Measurements from ENCODE around the gene TARBP2.
A peak's percentile ranks its signal among the peaks of the same experiment; 100 is the strongest.

The TARBP2 gene

DNA sequence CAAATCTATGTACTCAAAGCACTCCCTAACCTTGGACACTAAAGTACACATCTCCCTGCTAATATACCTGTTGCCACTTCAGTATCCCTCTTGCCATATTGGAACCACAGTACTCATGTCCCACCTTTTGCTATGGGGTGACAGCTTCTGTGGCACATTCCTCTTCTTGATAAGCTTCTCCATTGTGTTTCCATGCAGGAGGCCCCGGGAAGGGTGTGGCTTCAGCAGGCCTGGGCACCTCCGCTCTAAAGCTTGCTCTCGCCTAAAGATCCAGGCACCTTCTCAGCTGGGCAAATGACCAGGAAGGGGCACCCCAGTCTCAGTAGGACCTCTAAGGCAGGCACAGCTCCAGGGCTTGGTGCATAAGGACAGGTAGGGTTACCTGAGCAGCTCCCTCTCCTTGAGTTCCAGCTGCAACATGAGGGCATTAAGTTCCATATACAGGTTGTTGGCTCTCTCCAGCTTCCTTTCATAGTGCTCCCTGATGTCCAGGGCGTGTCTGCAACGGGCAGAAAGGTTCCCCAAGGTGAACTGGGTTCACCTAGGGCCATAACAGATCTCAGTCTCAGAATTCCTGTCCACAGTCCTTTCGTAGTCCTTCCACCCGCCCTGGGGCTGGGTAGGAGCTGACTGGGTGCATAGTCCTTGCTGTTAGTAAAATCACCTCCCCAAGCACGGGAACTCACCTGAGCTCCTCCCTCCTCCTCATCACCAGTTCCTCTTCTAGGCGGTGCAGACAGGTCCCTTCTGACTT is 17.7 kb upstream of the TARBP2 start:
- peak; percentile 42 for DNase-seq (ENCODE audit: low read depth)
- H3K4me3 ChIP-seq (ENCODE audit: low read depth, low read length) = no peak overlapping the region
- TF ChIP-seq, protein P1, sequence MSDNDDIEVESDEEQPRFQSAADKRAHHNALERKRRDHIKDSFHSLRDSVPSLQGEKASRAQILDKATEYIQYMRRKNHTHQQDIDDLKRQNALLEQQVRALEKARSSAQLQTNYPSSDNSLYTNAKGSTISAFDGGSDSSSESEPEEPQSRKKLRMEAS (IDR thresholded peaks at IDR 0.05; ENCODE audit: low read depth, low read length) = no peak
- peak; percentile 7 for TF ChIP-seq POLR2A (IDR thresholded peaks at IDR 0.05; ENCODE audit: extremely low read depth, insufficient read length)

DNA sequence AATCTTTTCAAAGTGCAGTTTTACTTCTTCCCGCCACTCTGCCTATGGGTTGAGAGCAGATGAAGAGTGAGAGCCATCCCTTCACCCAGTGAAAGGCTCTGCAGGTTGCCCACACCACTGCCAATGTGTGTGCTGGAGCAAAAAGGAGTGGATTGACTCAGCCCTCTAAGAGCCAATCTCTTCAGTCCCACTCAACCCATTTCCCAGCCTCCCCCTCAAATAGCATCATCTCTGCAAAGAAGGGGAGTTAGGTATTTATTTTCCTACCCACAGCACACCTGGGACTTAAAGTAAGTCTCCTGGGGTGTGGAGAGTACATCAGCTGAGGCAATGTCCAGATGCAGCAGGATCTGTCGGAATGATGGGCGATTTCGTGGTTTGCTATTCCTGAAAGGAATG is 17.1 kb upstream of the TARBP2 start:
- H3K4me3 ChIP-seq (ENCODE audit: low read depth, low read length) = no peak overlapping the region
- TF ChIP-seq MYC (IDR thresholded peaks at IDR 0.05; ENCODE audit: low read depth, low read length) (no peak), POLR2A (IDR thresholded peaks at IDR 0.05; ENCODE audit: extremely low read depth, insufficient read length) (no peak)
- TF ChIP-seq, protein P1 (IDR thresholded peaks at IDR 0.05; ENCODE audit: low read depth, low read length) = no peak
- TF ChIP-seq, protein P2, sequence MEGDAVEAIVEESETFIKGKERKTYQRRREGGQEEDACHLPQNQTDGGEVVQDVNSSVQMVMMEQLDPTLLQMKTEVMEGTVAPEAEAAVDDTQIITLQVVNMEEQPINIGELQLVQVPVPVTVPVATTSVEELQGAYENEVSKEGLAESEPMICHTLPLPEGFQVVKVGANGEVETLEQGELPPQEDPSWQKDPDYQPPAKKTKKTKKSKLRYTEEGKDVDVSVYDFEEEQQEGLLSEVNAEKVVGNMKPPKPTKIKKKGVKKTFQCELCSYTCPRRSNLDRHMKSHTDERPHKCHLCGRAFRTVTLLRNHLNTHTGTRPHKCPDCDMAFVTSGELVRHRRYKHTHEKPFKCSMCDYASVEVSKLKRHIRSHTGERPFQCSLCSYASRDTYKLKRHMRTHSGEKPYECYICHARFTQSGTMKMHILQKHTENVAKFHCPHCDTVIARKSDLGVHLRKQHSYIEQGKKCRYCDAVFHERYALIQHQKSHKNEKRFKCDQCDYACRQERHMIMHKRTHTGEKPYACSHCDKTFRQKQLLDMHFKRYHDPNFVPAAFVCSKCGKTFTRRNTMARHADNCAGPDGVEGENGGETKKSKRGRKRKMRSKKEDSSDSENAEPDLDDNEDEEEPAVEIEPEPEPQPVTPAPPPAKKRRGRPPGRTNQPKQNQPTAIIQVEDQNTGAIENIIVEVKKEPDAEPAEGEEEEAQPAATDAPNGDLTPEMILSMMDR (IDR thresholded peaks at IDR 0.05; ENCODE audit: low read depth, low read length) = no peak
- DNase-seq (ENCODE audit: low read depth) = peak; percentile 31

DNA sequence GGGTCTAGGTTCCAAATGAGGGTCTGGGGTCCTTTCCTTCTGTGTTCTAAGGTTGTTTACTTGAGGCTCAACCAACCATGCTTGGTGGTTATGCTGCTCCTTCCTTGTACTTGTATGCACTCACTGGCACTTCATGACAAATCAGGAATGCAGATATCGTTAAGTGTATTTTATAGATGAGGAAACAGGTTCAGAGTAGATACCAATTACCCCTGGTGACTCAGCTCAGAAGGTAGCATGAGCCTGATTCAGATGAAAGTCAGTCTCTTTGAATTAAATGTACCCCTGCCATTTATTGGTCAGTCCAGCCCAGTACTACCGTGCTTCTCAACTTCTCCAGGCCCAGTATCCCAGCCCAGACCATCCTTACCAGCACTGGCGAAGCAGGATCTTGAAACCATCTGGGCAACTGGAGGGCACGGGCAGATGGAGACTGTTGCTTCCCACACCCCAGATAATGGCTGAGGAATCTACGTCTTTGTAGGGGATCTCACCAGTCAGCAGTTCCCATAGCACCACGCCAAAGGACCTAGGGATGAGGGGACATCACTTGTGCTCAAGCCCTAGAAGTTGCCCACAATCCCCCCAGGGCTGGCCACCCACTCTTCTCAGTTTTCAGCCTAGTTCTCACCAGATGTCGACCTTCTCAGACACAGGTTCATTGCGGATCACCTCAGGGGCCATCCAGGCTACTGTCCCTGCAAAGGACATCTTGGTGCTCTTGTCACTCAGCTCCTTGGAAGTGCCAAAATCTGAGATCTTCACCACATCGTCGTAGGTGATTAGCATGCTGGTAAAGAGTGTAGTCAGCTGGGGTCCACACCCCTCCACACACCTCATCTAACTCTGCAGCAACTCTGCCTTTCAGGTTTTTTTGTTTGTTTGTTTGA is 16.2 kb upstream of the TARBP2 start:
- H3K4me3 ChIP-seq (ENCODE audit: low read depth, low read length) = no peak overlapping the region
- no peak for TF ChIP-seq MYC (IDR thresholded peaks at IDR 0.05; ENCODE audit: low read depth, low read length)
- no peak for TF ChIP-seq POLR2A (IDR thresholded peaks at IDR 0.05; ENCODE audit: extremely low read depth, insufficient read length)
- TF ChIP-seq, protein P1 (IDR thresholded peaks at IDR 0.05; ENCODE audit: low read depth, low read length) = no peak
- TF ChIP-seq, protein P2 (IDR thresholded peaks at IDR 0.05; ENCODE audit: low read depth, low read length) = no peak
- no peak for DNase-seq (ENCODE audit: low read depth)

DNA sequence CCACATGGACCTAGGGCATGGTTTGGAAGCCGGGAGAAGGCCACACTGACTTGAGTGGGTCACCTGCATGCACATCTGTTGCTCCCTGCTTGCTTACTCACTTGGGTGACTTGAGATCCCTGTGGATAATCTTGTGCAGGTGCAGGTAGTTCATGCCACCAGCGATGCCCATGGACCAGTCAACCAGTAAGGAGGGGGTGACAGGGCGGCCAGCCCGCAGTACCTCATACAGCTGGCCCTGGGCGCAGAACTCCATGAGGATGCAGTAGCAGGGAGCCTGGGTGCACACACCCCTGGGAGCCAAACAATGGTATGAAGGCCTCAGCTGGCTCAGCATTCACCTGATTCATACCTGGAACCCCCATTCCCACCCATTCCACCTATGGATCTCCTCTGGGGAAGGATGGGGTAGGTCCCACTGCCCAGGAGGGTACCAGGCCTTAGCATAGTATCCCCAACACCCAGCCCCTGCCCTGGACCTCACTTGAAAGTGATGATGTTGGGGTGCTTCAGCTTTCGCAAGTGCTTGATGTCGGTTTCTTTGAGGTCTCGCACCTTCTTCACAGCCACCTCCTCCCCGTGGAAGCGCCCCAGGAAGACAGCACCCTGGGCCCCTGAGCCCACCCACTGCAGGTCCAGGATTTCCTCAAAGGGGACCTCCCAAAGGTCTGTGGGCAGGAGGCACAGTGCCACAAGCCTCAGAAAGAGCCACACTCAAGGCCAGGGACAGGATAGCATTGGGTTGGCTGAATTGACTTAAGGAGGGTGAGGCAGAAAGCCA is 14.9 kb upstream of the TARBP2 start:
- no peak overlapping the region for H3K4me3 ChIP-seq (ENCODE audit: low read depth, low read length)
- peak; percentile 10 for TF ChIP-seq POLR2A (IDR thresholded peaks at IDR 0.05; ENCODE audit: extremely low read depth, insufficient read length)
- TF ChIP-seq, protein P2 (IDR thresholded peaks at IDR 0.05; ENCODE audit: low read depth, low read length) = no peak
- TF ChIP-seq MYC (IDR thresholded peaks at IDR 0.05; ENCODE audit: low read depth, low read length) = no peak
- TF ChIP-seq, protein P1 (IDR thresholded peaks at IDR 0.05; ENCODE audit: low read depth, low read length) = no peak
- DNase-seq (ENCODE audit: low read depth) = no peak

DNA sequence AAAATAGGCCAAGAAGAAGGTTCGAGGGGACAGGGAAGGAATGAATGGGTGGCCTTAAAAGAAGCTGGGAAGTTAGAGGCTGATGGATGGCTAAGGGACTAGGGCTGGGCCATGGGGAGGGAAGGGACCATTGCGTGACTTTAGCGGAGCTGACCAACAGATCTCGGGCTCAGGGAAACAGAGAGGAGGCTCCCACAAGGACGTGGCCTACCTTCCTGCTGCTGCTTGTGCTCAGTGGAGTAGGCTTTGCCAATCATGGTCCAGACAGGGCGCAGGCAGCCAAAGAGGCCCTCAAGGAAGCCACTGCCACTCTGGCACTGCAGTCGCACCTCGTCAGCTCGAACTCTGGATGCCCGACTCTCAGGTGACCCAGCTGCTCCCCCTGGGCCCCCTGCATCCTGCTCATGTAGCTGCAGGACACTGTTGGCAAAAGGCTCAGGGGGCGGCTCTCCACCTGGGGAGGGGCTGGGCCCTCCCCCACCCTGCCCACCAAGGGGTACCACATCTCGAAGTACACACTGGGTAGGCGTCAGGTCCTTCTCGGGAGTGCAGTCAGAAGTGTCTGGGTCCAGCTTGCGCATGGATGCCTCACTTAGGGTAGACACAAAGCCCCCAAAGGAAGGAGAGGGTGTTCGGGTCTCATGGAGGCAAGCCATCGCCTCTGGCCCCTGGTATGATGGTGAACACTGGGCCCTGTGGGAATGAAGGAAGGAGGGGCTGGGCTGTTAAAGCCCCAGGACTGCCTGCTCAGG is 14.2 kb upstream of the TARBP2 start:
- TF ChIP-seq POLR2A (IDR thresholded peaks at IDR 0.05; ENCODE audit: extremely low read depth, insufficient read length) = peak; percentile 3
- TF ChIP-seq, protein P2 (IDR thresholded peaks at IDR 0.05; ENCODE audit: low read depth, low read length) = no peak
- H3K4me3 ChIP-seq (ENCODE audit: low read depth, low read length) = no peak overlapping the region
- DNase-seq (ENCODE audit: low read depth) = no peak
